SIG-M5 treated with dmso at 0.1 percent for 504 hours (cell line): ENCODE data around the gene COA1.
"Not testable (repeated sequence)": the region's sequence is repeated elsewhere in the genome, so short reads cannot be mapped to it uniquely, and the experiment has no call there.

Source experiments
- DNase-seq: peaks from one replicate; lab custom pipeline; 2025; ENCODE audit not compliant: unreplicated experiment; lab: John Stamatoyannopoulos, UW

The COA1 gene

DNA sequence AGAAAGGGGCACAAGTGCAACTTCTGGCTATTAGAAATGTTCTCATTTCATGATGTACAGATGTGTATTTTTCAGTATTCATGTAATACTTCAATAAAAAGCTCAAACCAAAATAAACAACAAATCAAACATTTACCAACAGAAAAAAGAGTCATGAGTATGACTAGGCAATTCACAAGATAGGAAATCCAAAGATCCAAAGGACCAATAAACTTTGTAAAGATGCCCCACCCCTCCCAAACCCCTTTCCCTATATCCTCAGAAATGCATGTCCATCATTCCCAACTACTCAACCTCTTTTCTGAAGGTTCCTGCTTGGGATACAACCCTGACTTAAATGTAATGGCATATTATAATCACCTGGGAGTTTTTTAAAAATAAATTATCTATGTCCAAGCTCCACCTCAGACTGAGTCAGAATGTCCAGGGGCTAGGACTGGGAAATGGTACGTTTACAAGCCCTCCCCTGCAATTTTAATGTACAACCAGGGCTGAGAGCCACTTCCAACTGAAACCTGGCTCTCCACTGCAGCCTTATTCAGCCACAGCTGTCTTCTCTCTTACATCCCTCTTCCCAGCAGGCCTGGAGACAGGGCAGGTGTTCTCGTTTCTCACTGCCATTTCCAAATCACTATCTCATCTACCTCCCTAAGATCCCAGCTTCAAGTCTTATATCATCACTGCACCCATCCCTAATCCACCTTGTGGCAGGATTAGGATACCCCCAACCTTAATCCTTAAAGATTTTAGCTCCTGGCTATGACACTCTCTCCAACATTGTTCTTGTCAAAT is 36.5 kb downstream of the COA1 start:
- no peak for DNase-seq

DNA sequence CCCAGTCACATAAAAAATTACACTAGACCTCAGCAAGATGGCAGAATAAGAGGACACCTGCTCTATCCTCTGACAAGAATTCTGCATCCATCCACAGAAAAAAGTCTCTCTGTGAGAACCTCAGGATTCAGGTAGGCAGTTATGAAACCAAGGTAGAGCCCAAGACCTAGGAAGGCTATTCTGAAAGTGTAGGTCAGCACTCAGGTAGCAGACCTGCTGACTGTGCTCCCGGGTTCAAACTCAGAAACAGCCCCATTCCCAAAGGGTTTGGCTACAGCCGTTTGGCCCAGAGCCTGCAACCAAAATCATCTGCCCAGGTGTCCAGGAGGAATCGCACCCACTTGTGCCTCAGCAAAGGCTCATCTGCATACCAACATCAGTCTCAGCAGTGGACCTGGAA is 37.7 kb downstream of the COA1 start:
- no peak for DNase-seq

GRCh38 chr7:43689115-43689514 is 40.2 kb downstream of the COA1 start:
- no peak for DNase-seq

- not testable (repeated sequence) for DNase-seq
Observed at GRCh38 chr7:43687866-43688265, 41.5 kb downstream of the COA1 start.

DNA sequence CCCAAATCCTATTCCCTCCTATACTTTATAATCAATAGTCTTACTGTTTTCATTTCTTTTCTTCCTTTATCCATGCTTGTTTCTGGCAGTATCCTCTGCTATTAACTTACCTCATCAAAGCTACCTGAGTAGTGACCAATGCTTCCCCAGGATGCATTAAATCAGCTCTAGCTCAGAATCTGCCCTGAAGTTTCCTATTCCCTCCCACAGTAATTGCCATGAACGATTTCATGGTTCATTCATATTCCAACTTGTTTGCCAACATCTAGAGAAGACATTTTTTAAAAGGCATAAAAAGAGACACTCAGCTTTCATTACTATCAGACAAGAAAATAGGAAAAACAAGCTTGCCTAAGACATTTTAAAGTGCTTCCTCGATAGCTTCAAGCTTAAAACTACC is 42.3 kb downstream of the COA1 start:
- no peak for DNase-seq

GRCh38 chr7:43680736-43681135 is 48.6 kb downstream of the COA1 start:
- DNase-seq, result no peak

GRCh38 chr7:43679210-43680068 is 49.9 kb downstream of the COA1 start:
- no peak for DNase-seq

DNA sequence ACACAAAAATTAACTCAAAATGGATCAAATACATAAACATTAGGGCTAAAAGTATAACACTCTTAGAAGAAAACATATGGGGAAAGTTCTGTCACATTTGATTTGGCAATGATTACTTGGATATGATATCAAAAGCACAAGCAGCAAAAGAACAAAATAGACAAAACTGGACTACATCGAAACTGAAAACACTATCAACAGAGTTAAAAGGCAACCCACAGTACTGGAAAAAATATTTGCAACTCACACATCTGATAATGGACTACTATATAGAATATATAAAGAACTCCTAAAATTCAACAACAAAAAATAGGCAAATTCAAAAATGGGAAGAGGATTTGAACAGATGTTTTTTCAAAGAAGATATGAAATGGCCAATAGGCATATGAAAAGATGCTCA is 51.0 kb downstream of the COA1 start:
- DNase-seq, result no peak

DNA sequence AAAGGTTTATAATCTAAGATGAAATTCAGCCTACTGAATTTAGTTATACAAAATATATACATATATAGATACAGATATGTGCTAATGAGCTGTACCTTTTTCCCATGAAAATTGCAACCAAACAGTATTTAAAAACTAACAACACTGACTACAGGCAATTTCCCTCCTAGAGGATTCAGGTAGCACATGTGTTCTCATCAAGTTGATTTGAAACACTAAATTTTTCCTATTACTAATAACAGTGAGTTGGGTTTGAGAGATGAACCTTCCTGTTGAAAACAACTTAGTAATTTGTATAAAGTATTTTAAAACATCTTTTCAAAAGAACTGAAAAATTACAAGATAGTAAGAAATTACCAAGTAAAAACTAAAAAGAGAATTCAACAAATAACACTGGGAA is 51.5 kb downstream of the COA1 start:
- DNase-seq, result no peak

- DNase-seq, result peak; percentile 55
Observed at GRCh38 chr7:43674559-43675436, 54.5 kb downstream of the COA1 start.

GRCh38 chr7:43673243-43673976 is 55.9 kb downstream of the COA1 start:
- not testable (repeated sequence) for DNase-seq

GRCh38 chr7:43671521-43671920 is 57.8 kb downstream of the COA1 start:
- no peak for DNase-seq

DNA sequence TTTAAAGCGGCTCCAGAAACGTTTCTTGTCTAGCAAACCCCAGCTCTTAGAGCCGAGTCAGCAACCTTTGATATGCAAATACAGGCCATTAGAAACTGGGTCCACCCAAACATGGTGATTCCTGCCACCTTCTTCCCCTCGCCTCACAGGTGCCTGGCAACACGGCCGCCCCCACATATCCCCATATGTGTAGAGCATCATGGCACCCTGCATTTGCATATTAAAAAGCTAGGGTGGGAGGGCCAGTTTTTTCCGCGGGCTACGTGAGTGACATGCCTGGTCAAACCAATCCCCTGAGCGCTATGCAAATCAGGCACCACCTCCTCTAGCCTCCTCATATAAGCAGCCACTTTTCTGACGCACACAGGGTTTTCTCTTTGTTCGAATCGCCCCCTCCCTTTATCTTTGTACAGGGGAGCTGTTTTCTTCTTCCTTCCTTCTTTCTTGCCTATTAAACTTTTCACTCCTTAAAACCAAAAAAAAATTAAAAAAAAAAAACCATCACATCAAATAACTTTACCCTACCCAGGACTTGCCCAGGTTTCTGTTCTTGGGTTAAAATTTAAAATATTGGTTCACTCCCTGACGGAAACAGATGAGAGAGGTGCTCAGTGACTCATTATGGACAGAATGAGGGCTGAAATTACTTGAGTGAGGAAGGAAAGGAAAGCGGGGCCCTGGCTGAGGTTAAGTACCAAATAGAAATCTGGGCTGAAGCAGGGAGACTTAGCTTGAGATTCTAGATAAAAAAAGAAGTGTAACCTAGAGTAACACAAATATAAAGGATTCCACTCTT is 59.8 kb downstream of the COA1 start:
- no peak for DNase-seq

DNA sequence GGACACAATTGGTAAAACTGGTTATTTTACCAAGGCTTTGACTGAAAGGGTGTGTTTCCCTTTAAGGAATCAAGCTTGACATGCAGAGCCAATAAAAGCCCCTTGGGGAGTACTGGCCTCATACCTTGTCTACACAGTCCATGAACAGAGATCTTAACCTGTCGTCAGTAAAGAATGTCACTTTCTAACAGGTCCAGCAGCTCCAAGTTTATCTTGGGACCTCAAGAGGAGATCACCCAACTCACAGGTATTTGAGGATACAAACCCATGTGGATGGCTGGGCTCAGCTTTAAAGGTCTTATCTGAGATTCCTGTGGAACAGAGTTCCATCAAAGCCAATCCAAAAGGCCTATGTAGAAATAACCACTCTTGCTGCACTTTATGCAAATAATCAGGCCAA is 61.3 kb downstream of the COA1 start:
- DNase-seq, result no peak

GRCh38 chr7:43666938-43667337 is 62.4 kb downstream of the COA1 start:
- DNase-seq, result no peak

- no peak for DNase-seq
Observed at GRCh38 chr7:43664681-43665080, 64.6 kb downstream of the COA1 start.

- no peak for DNase-seq
Observed at GRCh38 chr7:43660141-43660540, 69.2 kb downstream of the COA1 start.

- no peak for DNase-seq
Observed at GRCh38 chr7:43659549-43659896, 69.8 kb downstream of the COA1 start.

DNA sequence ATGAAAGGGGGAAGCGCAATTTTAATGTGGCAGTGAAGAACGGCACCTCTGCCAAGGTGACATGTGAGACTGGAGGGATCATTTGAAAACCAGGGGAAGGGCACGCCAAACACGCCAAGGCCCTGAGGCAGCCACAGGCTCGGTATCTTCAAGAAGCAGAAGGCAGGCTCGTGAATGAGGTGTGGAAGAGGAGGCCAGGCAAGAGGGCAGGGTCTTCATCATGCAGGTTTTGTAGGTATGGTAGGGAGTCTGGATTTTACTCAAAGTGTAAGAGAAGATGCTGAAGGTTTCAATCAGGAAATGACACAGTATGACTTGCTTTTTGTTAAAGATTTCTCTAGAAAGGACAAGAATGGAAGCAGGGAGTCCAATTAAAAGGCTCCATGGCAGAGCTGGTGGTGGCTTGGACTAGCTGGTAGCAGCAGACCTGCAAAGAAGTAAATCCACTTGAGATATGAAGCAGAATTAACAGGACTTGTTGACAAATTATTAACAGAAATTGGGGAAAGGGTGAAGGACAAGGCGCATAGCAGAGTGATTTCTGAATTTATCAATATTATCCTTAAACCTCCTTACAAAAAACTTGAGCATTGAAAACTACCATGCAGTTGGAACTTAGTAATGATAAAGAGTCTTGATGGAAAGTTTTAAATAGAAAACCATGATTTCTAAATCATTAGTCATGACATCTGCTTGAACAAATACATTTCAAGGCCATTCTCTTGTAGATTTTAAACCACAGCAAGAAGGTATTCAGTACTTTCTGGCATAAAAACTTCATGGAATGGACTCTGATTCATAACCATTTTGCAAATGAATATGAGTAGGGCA is 70.4 kb downstream of the COA1 start:
- DNase-seq, result no peak
